ENCODE results near the gene ACO2.
"Not testable (repeated sequence)": the region's sequence is repeated elsewhere in the genome, so short reads cannot be mapped to it uniquely, and the experiment has no call there.

The ACO2 gene

DNA sequence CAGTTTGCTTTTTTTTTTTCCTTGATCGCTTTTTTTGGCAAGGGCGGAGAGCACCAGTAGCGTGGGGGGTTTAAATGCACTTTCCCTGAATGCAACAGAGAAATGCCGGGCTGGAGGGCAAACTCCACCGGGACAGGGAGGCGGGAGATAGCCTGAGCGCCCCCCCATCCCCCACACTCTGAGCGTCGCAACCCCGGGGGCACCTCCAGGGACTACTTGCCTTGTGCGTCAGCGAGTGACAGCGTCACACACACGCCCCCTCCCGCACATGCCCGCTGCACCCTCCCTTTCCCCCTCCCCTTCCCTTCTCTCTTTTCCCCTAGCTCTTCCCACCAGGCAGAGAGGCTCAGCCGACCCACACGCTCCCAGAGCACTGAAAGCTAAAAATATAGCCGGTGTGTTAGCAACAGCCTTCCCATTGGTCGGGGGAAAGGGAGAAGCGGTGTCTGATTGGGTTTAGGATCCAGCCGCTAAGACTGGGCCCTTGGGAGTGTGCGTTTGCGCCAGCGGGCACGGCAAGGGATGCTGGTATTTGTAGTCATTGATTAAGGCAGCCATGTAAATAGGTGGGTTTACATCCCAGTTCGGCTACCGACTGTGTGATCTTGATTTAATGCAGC is 20.6 kb upstream of the ACO2 start:
- peak; percentile 91 for DNase-seq

DNA sequence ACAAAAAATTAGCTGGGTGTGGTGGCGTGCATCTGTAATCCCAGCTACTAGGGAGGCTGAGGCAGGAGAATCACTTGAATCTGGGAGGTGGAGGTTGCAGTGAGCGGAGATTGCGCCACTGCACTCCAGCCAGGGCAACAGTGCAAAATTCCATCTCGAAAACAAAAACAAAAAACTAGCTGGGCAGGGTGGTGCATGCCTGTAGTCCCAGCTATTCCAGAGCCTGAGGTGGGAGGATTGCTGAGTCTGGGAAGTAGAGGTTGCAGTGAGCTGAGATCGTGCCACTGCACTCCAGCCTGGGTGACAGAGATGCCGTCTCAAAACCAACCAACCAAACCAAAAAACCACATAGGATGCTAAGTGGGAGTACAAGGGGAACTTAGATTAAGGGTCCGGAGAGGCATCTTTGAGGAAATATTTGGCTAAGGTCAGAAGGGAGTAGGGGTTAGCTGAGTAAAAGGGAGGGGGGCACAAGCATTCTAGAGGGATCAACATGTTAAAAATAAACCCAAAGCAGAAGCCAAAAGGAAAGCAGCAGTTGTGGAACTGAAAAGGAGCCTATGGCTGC is 10.7 kb upstream of the ACO2 start:
- no peak for DNase-seq

DNA sequence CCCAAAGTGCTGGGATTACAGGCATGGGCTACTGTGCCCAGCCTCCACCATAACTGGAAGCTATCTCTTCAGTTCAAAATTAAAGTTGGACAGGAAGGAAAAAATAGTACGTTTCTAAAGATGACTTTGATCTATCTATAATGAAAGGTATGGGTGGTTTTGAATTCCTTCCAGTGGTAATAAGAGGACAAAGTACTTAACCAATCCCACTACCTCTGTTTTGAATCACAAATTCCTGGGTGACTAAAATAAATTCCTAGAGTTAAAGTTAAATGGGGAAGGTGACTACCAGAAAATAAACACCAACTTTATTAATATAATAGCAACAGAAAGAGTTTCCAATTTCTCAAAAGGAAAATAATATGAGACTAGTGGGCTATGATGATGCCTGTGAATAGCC is 9.5 kb upstream of the ACO2 start:
- no peak for DNase-seq

- DNase-seq = not testable (repeated sequence)
These were observed 8.8 kb upstream of the ACO2 start for GRCh38 chr22:41460071-41460470.

DNA sequence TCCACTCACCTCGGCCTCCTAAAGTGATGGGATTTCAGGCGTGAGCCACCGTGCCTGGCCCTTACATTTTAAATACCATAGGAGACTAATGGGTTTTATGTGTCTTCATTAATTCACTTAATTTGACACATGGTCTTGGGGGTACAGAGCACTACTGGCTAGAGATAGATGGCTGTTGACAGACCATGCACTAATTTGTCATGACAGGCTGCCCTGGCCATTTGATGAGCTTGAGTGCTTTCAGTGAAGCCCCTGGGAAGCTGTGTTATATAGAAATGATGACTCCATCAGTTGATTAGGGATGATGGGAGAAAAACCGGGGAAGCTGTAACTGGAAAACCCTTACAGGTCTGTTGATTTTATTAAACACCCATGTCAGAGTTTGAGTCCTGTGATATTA is 7.0 kb upstream of the ACO2 start:
- DNase-seq = no peak

GRCh38 chr22:41469218-41469851 is 418 bp downstream of the ACO2 start:
- peak; percentile 44 for DNase-seq

- no peak for DNase-seq
These were observed 2.0 kb downstream of the ACO2 start for GRCh38 chr22:41470886-41471285.

- DNase-seq = no peak
These were observed 2.7 kb downstream of the ACO2 start for GRCh38 chr22:41471568-41471967.

DNA sequence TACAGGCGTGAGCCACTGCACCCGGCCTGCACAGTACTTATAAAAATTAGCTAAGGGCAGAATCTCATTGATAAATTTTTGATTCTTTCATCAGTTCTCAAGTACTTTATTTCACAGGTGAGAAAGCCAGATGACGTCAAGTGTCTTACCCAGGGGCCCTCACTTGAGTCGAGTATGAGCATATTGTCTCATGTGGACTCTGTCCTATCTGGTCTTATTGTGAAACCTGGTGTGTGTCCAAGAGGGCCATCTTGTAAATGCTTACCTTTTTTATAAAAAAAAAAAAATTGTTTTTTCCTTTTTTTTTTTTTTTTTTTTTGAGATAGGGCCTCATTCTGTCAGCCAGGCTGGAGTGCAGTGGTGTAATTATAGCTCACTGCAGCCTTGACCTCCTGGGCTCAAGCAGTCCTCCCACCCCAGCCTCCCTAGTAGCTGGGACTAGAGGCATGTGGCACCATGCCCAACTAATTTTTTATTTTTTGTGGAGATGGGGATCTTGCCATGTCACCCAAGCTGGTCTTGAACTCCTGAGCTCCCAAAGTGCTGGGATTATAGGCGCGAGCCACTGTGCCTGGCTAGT is 6.0 kb downstream of the ACO2 start:
- no peak for DNase-seq

DNA sequence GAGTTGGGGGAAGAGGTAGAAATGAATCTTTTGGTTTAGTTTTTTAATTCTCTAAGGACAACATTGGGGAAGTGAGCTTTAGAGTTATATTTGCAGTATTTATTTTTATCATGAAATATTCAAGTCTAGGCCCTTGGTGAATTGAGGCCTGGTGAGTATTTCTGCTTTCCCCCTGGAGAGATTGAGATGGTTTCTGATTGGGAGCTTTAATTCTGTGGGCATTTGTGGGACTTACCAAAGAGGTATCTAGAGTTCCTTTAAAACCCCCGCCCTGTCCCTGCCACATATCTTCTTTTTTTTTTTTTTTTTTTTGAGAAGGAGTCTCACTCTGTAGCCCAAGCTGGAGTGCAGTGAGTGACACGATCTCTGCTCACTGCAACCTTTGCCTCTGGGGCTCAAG is 9.6 kb downstream of the ACO2 start:
- no peak for DNase-seq

- no peak for DNase-seq
These were observed 10.1 kb downstream of the ACO2 start for GRCh38 chr22:41478891-41479521.

DNA sequence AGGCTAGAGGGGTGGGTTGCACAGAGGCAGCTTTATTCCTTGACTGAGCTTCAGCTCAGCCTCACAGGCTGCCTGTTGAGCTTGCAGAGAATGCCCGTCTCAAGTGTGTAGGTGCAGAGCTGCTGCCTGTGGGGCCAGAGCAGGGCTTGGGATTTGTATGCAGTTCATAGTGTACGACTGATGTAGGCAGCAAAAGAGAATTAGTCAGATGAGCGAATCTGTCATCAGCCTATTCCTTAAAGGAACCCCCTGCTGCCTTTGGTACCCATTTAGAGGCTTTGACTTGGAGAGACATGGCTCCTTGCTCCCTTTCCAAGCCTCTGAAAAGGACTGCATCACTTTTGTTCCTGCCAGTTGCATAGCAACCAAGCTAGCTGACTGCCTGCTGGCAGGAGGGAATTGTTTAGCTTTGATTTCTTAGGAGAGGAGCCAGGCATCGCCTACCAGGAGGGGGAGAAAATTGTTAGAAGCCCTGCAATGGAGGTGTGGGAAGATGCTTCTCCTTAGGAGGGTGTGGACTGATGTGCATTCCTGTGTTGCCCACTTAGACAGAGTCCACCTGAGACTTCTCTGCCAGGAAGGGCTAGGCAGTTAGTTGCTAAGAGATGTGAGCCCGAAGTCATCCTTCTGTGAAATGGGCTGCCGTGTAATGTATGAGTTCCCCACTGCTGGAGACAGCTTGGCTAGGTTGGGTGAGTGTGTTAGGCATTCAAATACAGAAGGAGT is 10.9 kb downstream of the ACO2 start:
- no peak for DNase-seq

DNA sequence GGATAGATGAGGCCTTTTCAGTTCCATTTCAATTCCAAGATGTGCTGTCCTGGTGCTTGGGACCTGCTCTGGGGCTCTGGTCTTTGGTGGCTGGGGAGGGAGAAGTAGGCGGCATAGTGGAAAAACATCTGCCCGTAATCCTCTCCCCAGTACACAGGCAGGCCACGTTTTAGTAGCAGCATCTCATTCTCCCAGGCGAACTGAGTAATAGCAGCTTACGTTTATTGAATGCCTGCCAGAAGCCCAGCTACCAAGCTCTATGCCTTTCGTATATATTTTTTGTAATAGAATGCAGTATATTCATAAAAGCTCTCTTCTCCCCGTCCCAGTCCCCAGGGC is 11.4 kb downstream of the ACO2 start:
- DNase-seq = no peak

GRCh38 chr22:41481131-41481830 is 12.4 kb downstream of the ACO2 start:
- no peak for DNase-seq

DNA sequence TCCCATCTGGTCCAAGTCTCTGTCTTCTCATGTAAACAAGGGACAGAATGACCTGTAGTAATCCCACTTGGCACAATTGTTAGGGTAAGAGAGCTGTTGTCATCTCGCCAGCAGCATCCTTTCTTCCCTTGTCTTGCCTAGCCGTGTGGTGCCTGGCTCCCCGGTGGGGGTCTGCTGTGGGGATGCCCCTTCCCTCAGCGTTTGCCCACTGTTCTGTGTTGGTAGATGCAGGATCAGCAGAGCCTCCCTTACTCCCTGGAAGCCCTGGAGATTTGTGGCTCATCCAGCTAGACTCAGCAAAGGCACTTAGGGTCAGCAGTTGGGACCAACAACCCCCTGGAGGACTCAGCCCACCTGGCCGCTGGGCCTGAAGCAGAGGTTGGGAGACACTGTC is 13.0 kb downstream of the ACO2 start:
- DNase-seq = no peak

- DNase-seq = no peak
These were observed 13.5 kb downstream of the ACO2 start for GRCh38 chr22:41482319-41482935.

GRCh38 chr22:41485033-41485432 is 16.1 kb downstream of the ACO2 start:
- no peak for DNase-seq

GRCh38 chr22:41487037-41487935 is 18.4 kb downstream of the ACO2 start:
- DNase-seq = no peak

- DNase-seq = no peak
These were observed 19.2 kb downstream of the ACO2 start for GRCh38 chr22:41488076-41488475.

DNA sequence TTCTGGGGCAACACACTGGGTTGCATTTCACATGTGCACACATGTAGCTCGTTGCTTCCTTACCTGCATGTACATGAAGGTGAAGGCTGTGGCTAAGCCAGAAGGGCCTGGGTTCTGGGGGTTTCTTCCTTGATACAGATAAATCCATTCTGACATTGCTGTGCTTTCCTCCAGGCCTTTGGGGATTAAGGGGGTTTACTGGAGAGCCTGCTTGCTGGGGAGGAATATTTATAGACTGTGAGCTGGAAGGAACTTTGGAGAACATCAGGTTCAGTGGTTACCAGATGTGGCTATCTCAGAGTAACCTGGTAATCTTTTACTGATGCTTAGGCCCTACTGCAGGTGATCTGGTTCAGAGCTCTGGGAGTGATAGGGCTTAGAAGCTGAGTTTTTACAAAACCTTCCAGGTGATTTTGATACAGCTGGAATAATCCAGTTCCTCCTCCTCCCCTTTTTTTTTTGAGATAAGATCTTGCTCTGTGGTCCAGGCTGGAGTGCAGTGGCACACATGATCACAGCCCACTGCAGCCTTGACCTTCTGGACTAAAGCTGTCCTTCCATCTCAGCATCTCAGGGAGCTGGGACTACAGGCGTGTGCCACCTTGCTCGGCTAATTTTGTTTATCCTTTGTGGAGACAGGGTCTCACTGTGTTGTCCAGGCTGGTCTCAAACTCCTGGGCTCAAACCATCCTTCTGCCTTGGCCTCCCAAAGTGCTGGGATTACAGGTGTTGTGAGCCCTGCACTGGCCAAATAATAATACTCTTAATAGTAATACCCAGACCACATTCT is 19.9 kb downstream of the ACO2 start:
- DNase-seq = no peak
